HK-2 (cell line): ENCODE data around the gene MAMDC2.
"Not testable (repeated sequence)": the region's sequence is repeated elsewhere in the genome, so short reads cannot be mapped to it uniquely, and the experiment has no call there.

Experiments used
- DNase-seq: peaks from one replicate; pipeline ENCODE4 v3.0.0-alpha.2; 2018; ENCODE audit not compliant: unreplicated experiment

Gene MAMDC2

GRCh38 chr9:70036641-70037040 is 7.0 kb upstream of the MAMDC2 start:
- DNase-seq: no peak

- DNase-seq: not testable (repeated sequence)
Measured at GRCh38 chr9:70038171-70038621, 5.5 kb upstream of the MAMDC2 start.

GRCh38 chr9:70040376-70040903 is 3.2 kb upstream of the MAMDC2 start:
- DNase-seq: no peak

- no peak for DNase-seq
Measured at GRCh38 chr9:70042461-70043215, 1.0 kb upstream of the MAMDC2 start.

GRCh38 chr9:70043285-70043684 is 363 bp upstream of the MAMDC2 start:
- DNase-seq: no peak

GRCh38 chr9:70044490-70045307 is 1.1 kb downstream of the MAMDC2 start:
- no peak for DNase-seq

GRCh38 chr9:70045452-70045851 is 1.8 kb downstream of the MAMDC2 start:
- no peak for DNase-seq

GRCh38 chr9:70046274-70047070 is 2.8 kb downstream of the MAMDC2 start:
- DNase-seq: no peak

- no peak for DNase-seq
Measured at GRCh38 chr9:70049236-70049635, 5.6 kb downstream of the MAMDC2 start.

GRCh38 chr9:70049672-70050271 is 6.1 kb downstream of the MAMDC2 start:
- no peak for DNase-seq

- no peak for DNase-seq
Measured at GRCh38 chr9:70052768-70053167, 9.1 kb downstream of the MAMDC2 start.

GRCh38 chr9:70053864-70054263 is 10.2 kb downstream of the MAMDC2 start:
- no peak for DNase-seq

- DNase-seq: no peak
Measured at GRCh38 chr9:70054521-70054920, 10.9 kb downstream of the MAMDC2 start.

GRCh38 chr9:70055406-70056210 is 12.0 kb downstream of the MAMDC2 start:
- no peak for DNase-seq

GRCh38 chr9:70056211-70056944 is 12.7 kb downstream of the MAMDC2 start:
- DNase-seq: no peak

- DNase-seq: no peak
Measured at GRCh38 chr9:70058569-70059116, 15.0 kb downstream of the MAMDC2 start.

- no peak for DNase-seq
Measured at GRCh38 chr9:70060148-70060882, 16.7 kb downstream of the MAMDC2 start.

GRCh38 chr9:70060883-70061507 is 17.3 kb downstream of the MAMDC2 start:
- no peak for DNase-seq
